Prostate gland (tissue), 2 donors: ENCODE data around the gene RIMBP2. TPM values are rescaled to one million over a fixed set of nuclear protein-coding genes. Genes with fewer than 3 reads are reported as not detected.

Experiments
- DNase-seq: peaks from one replicate; pipeline ENCODE4 v3.0.0-alpha.2; 2019; ENCODE audit warnings: low spot score
- H3K27ac ChIP-seq, 2 donors: fragments of 200-600 bp; sonication (generic); 2 replicates each; pipeline ENCODE4 v1.5.1; 2017 to 2019
- H3K27me3 ChIP-seq: fragments of 200-600 bp; sonication (generic); replicated peaks from 2 replicates; pipeline ENCODE4 v1.5.1; 2019; ENCODE audit not compliant: insufficient read depth
- H3K36me3 ChIP-seq, 2 donors: fragments of 200-600 bp; sonication (generic); 1 replicate in 1 of 2; 2 replicates in 1 of 2; pipeline versions ENCODE4 v1.5.1 to v1.8.1; 2017 to 2019
- H3K4me1 ChIP-seq: fragments of 200-600 bp; sonication (generic); replicated peaks from 2 replicates; pipeline ENCODE4 v1.5.1; 2019
- H3K4me3 ChIP-seq, 2 donors: fragments of 200-600 bp; sonication (generic); 2 replicates each; pipeline ENCODE4 v1.5.1; 2017 to 2019
- H3K9me3 ChIP-seq: fragments of 200-600 bp; sonication (generic); 2 replicates; pipeline ENCODE4 v1.5.1; 2017
- POLR2A ChIP-seq: fragments of 450-650 bp; IDR thresholded peaks from one replicate; pipeline ENCODE4 v1.6.1; 2016; ENCODE audit warnings: antibody characterized with exemption, mild to moderate bottlenecking
- POLR2AphosphoS5 ChIP-seq: sonication (generic); formaldehyde crosslinking; IDR thresholded peaks from one replicate; pipeline ENCODE4 v1.6.1; 2017; ENCODE audit warnings: antibody characterized with exemption
- WGBS: methylation state at CpG from one replicate; pipeline ENCODE4 v1.1.5; 2018; 5-methylcytosine and 5-hydroxymethylcytosine counted together
- intact Hi-C: fragments of 100-400 bp; cut with DNase I; formaldehyde crosslinking; loops from one replicate; pipeline ENCODE4 v1.14.2; 2022
- total RNA-seq, 2 donors: library from RNA; depleted of rRNA; stranded (reverse); fragments of >200 nt; gene quantifications; one replicate each; pipeline ENCODE4 v1.1.0, GENCODE V29; 2016
- TF ChIP-seq, protein P1 (sequence below), 4 experiments: fragments of 200-600 bp in 2 of 4; fragments of 450-650 bp in 2 of 4; sonication (generic) in 2 of 4; IDR thresholded peaks; 1 replicate in 3 of 4; 2 replicates in 1 of 4; pipeline ENCODE4 v1.5.1; 2016 to 2019; ENCODE audit warnings: antibody characterized with exemption in 4 of 4, mild to moderate bottlenecking in 2 of 4, moderate library complexity in 2 of 4

RIMBP2 gene
- total RNA-seq, 2 donors from 2014 or later, result 0.96 to 7.0 TPM

DNA sequence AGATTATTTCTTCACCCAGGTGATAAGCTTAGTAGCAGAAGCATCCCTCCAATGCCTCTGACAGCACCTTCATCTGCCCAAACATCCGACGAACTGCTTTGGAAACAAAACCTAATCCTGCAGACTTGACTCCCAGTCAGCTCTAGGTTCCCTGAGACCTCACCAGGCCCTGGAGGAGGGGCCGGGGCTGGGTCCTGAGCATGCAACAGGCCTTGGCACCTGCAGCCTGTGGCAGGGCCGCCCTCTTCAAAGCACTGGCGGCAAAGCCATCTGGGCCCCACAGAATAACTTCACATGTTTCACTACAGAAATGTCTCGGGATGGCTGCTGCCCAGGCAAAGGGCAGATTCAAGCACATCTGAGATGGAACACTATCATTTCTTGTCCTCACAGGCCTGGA lies 245.1 kb downstream of the RIMBP2 start:
- TF ChIP-seq, protein P1, sequence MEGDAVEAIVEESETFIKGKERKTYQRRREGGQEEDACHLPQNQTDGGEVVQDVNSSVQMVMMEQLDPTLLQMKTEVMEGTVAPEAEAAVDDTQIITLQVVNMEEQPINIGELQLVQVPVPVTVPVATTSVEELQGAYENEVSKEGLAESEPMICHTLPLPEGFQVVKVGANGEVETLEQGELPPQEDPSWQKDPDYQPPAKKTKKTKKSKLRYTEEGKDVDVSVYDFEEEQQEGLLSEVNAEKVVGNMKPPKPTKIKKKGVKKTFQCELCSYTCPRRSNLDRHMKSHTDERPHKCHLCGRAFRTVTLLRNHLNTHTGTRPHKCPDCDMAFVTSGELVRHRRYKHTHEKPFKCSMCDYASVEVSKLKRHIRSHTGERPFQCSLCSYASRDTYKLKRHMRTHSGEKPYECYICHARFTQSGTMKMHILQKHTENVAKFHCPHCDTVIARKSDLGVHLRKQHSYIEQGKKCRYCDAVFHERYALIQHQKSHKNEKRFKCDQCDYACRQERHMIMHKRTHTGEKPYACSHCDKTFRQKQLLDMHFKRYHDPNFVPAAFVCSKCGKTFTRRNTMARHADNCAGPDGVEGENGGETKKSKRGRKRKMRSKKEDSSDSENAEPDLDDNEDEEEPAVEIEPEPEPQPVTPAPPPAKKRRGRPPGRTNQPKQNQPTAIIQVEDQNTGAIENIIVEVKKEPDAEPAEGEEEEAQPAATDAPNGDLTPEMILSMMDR (IDR thresholded peaks at IDR 0.05), result no peak
- no peak for TF ChIP-seq POLR2AphosphoS5

DNA sequence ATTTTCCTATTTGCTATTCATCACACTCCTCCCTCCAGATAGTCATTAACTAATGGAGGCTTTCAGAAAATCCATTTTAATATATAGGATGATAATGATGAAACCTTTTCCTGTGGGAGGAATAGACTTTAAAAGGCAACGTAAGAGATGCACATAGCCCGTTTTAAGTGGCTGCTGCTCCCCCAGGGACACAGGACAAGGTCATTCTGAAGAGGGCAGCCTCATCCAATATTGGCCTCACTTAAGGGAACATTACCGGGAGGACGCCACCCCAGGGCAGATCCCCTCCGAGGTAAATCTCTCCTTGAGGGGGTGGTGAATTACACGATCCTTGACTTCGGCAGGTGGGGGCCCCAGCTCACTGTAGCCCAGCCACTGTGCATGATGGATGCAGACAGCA lies 246.5 kb downstream of the RIMBP2 start:
- DNase-seq, result no peak
- intact Hi-C loops, result no loop called here
- Histone ChIP-seq H3K27me3 (no peaks in the 10 kb centered on the region), H3K4me1 (no peaks in the 10 kb centered on the region), H3K27ac (no peak overlapping the region), H3K4me3 (no peak overlapping the region), H3K9me3 (no peaks in the 10 kb centered on the region), H3K36me3 (no peaks in the 10 kb centered on the region)
- TF ChIP-seq POLR2A (no peak), POLR2AphosphoS5 (no peak)
- 87% methylated on average over 7 of the region's 7 CpGs for WGBS

More for the DNA sequence above, 245.1 kb downstream of the RIMBP2 start:
- Histone ChIP-seq H3K27me3 (no peaks in the 10 kb centered on the region), H3K4me1 (no peaks in the 10 kb centered on the region), H3K9me3 (no peaks in the 10 kb centered on the region), H3K27ac (no peak overlapping the region), H3K36me3 (no peaks in the 10 kb centered on the region), H3K4me3 (no peak overlapping the region)
- DNase-seq, result no peak
- 74% methylated on average over 6 of the region's 6 CpGs for WGBS
- intact Hi-C loops, result no loop called here

- no peak for DNase-seq
- Histone ChIP-seq H3K27me3 (no peaks in the 10 kb centered on the region), H3K27ac (no peak overlapping the region), H3K36me3 (no peaks in the 10 kb centered on the region), H3K4me3 (no peak overlapping the region), H3K4me1 (no peaks in the 10 kb centered on the region), H3K9me3 (no peaks in the 10 kb centered on the region)
- intact Hi-C loops, result no loop called here
- 93% methylated on average over 24 of the region's 24 CpGs for WGBS
- no peak for TF ChIP-seq POLR2A
- no peak for TF ChIP-seq POLR2AphosphoS5
- TF ChIP-seq, protein P1 (IDR thresholded peaks at IDR 0.05), result no peak
Observed at GRCh38 chr12:130468700-130469245, 247.3 kb downstream of the RIMBP2 start.

DNA sequence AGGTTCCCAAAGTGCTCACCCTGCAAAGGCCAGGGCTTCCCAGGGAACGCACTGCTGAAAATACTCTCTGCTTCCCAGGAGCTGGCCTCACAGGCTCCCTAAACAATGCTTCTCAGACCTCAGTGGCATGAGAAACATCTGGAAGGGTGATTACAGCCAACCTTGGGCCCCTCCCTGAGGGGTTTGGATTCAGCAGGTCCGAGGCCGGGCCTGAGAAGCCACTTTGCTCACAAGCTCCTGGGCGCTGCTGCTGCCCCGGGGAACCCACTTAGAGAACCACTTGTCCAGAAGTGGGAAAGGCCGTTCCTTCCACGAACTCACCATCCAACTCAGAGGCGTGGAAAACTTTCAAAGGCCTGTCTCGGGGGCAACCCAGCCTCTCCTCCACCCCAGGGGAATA lies 247.9 kb downstream of the RIMBP2 start:
- 92% methylated on average over 7 of the region's 9 CpGs for WGBS

GRCh38 chr12:130465626-130466025 lies 250.5 kb downstream of the RIMBP2 start:
- WGBS, result 74% methylated on average over 10 of the region's 10 CpGs
- Histone ChIP-seq H3K27me3 (no peaks in the 10 kb centered on the region), H3K4me1 (no peaks in the 10 kb centered on the region), H3K27ac (no peak overlapping the region), H3K9me3 (no peaks in the 10 kb centered on the region), H3K4me3 (no peak overlapping the region), H3K36me3 (no peaks in the 10 kb centered on the region)
- TF ChIP-seq POLR2AphosphoS5 (no peak), POLR2A (no peak)
- TF ChIP-seq, protein P1 (IDR thresholded peaks at IDR 0.05), result no peak
- intact Hi-C loops, result no loop called here
- no peak for DNase-seq

More for the DNA sequence above, 247.9 kb downstream of the RIMBP2 start:
- Histone ChIP-seq H3K9me3 (no peaks in the 10 kb centered on the region), H3K36me3 (no peaks in the 10 kb centered on the region), H3K4me1 (no peaks in the 10 kb centered on the region), H3K4me3 (no peak overlapping the region), H3K27me3 (no peaks in the 10 kb centered on the region), H3K27ac (no peak overlapping the region)
- no peak for DNase-seq
- TF ChIP-seq POLR2A (no peak), POLR2AphosphoS5 (no peak)
- TF ChIP-seq, protein P1 (IDR thresholded peaks at IDR 0.05), result no peak
- intact Hi-C loops, result no loop called here
